ENCODE data around the gene MIGA1.

- TF ChIP-seq CTCF (IDR thresholded peaks at IDR 0.05): no peak
- TF ChIP-seq POLR2AphosphoS5 (IDR thresholded peaks at IDR 0.05; ENCODE audit: insufficient read depth in 1 of 2, low read depth in 1 of 2): peak; percentile 60 to 75
- no peak for TF ChIP-seq POLR2A (IDR thresholded peaks at IDR 0.05)
These were observed at the start of gene MIGA1 for GRCh38 chr1:77779529-77780281.

Measured in vagina (tissue), 2 donors.